GM12875 (cell line): ENCODE data around the gene HOXB4.
A peak's percentile ranks its signal among the peaks of the same experiment; 100 is the strongest.

Source experiments
- H3K4me3 ChIP-seq: one replicate; pipeline ENCODE4 v1.5.1; 2011; ENCODE audit warnings: low read depth, low read length, control low read depth
- CTCF ChIP-seq: IDR thresholded peaks from 2 replicates; pipeline ENCODE4 v1.5.1; 2011; ENCODE audit warnings: low read depth, mild to moderate bottlenecking, control low read depth, inconsistent platforms, low read length, moderate library complexity, borderline replicate concordance; ENCODE audit not compliant: insufficient read depth

Gene HOXB4

GRCh38 chr17:48612854-48613691 is 34.9 kb upstream of the HOXB4 start:
- TF ChIP-seq CTCF, result peak; percentile 38; the same call in 1 of the 2 replicates

GRCh38 chr17:48612456-48612853 is 34.3 kb upstream of the HOXB4 start:
- peak overlapping the region; percentile 28 for H3K4me3 ChIP-seq

More at GRCh38 chr17:48612854-48613691, 34.9 kb upstream of the HOXB4 start:
- peak overlapping the region; percentile 28 for H3K4me3 ChIP-seq

GRCh38 chr17:48611681-48612455 is 33.7 kb upstream of the HOXB4 start:
- no peak for TF ChIP-seq CTCF
- H3K4me3 ChIP-seq, result peak overlapping the region; percentile 87

More at GRCh38 chr17:48612456-48612853, 34.3 kb upstream of the HOXB4 start:
- no peak for TF ChIP-seq CTCF

- peak overlapping the region; percentile 87 for H3K4me3 ChIP-seq
- no peak for TF ChIP-seq CTCF
These were observed 33.1 kb upstream of the HOXB4 start for GRCh38 chr17:48611213-48611612.

GRCh38 chr17:48610282-48611211 is 32.4 kb upstream of the HOXB4 start, which contains the start of gene HOXB7:
HOXB7 (minus strand) TSS chr17:48611017; CDS start chr17:48610918, 99 bp downstream.
- no peak for TF ChIP-seq CTCF
- peak within 1 kb of the TSS; percentile 87 for H3K4me3 ChIP-seq

- peak overlapping the region; percentile 87 for H3K4me3 ChIP-seq
These were observed 31.7 kb upstream of the HOXB4 start for GRCh38 chr17:48609759-48610281.

More at GRCh38 chr17:48609759-48610281, 31.7 kb upstream of the HOXB4 start:
- no peak for TF ChIP-seq CTCF
